ENCODE measurements around the gene UBE2S. TPM values are rescaled to one million over a fixed set of nuclear protein-coding genes. Genes with fewer than 3 reads are reported as not detected.

The UBE2S gene
- total RNA-seq, 1 donor from 2014 or later, result 38.2 TPM

DNA sequence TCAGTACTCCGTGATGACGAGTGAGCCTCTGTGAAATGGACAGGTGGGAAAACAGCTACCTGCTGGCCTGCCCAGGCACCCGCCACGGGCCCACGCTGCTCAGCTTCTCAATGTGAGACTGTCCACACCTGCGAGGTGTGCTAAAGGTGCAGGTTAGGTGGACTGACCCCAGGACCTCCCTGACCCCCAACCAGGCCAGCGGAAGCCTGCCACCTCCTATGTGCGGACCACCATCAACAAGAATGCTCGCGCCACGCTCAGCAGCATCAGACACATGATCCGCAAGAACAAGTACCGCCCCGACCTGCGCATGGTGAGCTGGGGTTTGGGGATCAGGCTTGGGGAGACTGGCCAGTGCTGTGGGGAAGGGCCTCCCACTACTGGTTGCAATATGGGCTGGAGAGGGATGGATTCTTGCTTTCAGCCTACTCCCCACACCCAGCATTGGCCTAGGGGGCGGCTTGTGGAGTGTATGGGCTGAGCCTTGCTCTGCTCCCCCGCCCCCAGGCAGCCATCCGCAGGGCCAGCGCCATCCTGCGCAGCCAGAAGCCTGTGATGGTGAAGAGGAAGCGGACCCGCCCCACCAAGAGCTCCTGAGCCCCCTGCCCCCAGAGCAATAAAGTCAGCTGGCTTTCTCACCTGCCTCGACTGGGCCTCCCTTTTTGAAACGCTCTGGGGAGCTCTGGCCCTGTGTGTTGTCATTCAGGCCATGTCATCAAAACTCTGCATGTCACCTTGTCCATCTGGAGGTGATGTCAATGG, 19.7 kb downstream of the UBE2S start:
- DNase-seq (ENCODE audit: low read depth) (no peak), FAIRE-seq (no peak)
- Histone ChIP-seq H3K4me3 (ENCODE audit: low read depth, low read length) (no peak overlapping the region), H3K27me3 (ENCODE audit: control insufficient read depth, insufficient read depth, low read length) (no peaks in the 10 kb centered on the region), H3K36me3 (ENCODE audit: control insufficient read depth, insufficient read depth, low read length) (peaks cover 32% of the 10 kb centered on the region)
- TF ChIP-seq, protein P1, sequence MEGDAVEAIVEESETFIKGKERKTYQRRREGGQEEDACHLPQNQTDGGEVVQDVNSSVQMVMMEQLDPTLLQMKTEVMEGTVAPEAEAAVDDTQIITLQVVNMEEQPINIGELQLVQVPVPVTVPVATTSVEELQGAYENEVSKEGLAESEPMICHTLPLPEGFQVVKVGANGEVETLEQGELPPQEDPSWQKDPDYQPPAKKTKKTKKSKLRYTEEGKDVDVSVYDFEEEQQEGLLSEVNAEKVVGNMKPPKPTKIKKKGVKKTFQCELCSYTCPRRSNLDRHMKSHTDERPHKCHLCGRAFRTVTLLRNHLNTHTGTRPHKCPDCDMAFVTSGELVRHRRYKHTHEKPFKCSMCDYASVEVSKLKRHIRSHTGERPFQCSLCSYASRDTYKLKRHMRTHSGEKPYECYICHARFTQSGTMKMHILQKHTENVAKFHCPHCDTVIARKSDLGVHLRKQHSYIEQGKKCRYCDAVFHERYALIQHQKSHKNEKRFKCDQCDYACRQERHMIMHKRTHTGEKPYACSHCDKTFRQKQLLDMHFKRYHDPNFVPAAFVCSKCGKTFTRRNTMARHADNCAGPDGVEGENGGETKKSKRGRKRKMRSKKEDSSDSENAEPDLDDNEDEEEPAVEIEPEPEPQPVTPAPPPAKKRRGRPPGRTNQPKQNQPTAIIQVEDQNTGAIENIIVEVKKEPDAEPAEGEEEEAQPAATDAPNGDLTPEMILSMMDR (IDR thresholded peaks at IDR 0.05; ENCODE audit: insufficient read depth, low read length, severe bottlenecking), result no peak

DNA sequence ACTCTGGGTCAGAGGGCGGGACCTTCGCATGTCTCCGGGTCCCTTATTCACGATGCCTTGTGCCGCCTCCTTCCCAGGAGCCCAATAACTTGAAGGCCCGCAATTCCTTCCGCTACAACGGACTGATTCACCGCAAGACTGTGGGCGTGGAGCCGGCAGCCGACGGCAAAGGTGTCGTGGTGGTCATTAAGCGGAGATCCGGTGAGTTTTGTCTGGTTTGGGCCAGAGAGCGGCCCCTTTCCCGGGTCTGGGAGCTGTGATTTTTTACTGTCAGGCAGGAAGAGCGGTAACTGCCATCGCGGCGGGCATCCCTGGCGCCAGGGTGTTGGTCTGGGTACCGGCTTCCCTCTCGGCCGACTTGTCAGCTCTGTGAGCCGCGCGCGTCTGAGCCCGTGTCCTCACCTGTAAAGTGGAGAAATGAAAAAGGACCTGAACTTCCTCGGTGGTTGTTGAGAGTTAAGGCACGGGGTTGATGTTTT, 21.1 kb downstream of the UBE2S start:
- Histone ChIP-seq H3K27me3 (ENCODE audit: control insufficient read depth, insufficient read depth, low read length) (no peaks in the 10 kb centered on the region), H3K36me3 (ENCODE audit: control insufficient read depth, insufficient read depth, low read length) (peaks cover 32% of the 10 kb centered on the region), H3K4me3 (ENCODE audit: low read depth, low read length) (peak overlapping the region; percentile 77)
- FAIRE-seq, result no peak
- DNase-seq (ENCODE audit: low read depth), result peak; percentile 26
- TF ChIP-seq, protein P1 (IDR thresholded peaks at IDR 0.05; ENCODE audit: insufficient read depth, low read length, severe bottlenecking), result no peak

DNA sequence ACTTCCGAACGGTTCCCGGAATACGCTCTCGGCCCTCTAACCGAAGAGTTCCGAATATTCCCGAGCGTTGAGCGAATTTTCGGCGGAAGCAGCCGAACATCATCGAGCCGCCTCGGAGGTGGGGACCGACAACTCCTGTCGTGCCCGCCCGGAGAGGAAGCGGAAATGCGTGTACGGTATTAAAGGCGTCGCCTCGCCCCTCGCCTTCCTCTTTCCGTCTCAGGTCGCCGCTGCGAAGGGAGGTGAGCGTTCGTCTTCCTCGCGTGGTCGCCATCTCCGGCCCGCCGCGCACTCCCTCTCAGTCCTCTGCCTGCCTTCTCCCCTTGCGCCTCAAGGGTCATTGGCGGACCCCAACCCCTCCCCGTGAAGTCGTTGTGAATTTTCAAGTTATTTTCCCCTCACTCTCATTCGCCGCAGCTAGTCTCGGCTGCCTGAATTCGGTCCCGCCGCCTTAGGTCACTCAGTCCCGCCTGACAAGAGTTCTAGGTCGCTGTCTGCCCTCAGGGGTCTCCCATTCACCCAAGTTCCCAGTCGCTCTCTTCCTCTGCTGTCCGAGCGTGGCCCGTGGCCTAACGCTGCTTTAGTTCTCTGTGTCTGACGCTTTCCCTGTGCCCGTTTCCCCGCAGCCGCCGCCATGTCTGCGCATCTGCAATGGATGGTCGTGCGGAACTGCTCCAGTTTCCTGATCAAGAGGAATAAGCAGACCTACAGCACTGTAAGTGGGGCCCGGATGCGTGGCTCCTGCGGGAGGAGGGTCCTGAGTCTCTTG, 21.7 kb downstream of the UBE2S start, which contains the start of gene RPL28:
TSS of gene RPL28 (plus strand) at position 209 of the 769 bp plus-strand sequence. CDS start at position 635, 426 bp downstream.
- peaks cover 32% of the 10 kb centered on the region for H3K36me3 ChIP-seq (ENCODE audit: control insufficient read depth, insufficient read depth, low read length)
- DNase-seq (ENCODE audit: low read depth), result peak; percentile 94
- peak within 1 kb of the TSS; percentile 77 for H3K4me3 ChIP-seq (ENCODE audit: low read depth, low read length)
- no peak for FAIRE-seq
- no peaks in the 10 kb centered on the region for H3K27me3 ChIP-seq (ENCODE audit: control insufficient read depth, insufficient read depth, low read length)
- TF ChIP-seq, protein P1 (IDR thresholded peaks at IDR 0.05; ENCODE audit: insufficient read depth, low read length, severe bottlenecking), result no peak

DNA sequence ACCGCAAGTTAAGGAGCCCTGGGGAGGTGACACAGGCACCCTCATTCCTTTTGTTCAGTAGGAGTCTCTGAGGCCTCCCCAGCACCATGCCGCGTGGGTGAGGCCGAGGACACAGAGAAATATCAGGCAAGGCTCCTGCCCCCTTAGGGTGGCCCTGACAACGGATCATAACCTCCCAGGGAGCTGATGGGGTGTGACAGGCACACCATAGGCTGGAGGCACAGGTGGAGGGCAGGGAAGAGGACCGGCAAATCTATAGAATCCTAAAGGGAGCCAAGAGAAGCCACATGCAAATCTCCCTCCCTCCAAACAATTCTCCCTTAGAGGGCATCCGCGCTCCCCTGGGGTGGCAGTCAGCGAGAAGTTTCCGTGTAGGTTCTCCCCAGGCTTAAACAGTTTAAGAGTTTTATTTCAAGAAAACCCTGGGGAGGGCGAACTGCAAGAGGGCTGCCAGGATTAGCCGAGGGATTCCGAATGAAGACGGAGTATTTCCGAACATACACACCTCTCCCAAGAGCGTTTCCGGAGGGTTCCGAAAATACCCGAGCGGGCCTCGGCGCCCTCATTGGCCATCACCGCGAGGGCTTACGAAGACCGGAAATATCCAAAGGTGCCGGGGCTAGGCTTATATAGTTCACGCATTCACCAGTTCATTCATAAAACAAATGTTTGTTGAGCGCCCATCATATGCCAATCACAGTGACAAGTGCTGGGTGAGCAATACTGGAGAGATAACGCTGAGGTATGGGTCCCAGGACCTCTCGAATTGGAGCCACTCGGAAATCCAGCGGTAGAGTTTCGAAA, 22.5 kb downstream of the UBE2S start:
- Histone ChIP-seq H3K4me3 (ENCODE audit: low read depth, low read length) (peak overlapping the region; percentile 77), H3K36me3 (ENCODE audit: control insufficient read depth, insufficient read depth, low read length) (peaks cover 32% of the 10 kb centered on the region), H3K27me3 (ENCODE audit: control insufficient read depth, insufficient read depth, low read length) (no peaks in the 10 kb centered on the region)
- DNase-seq (ENCODE audit: low read depth), result peak; percentile 92
- TF ChIP-seq, protein P1 (IDR thresholded peaks at IDR 0.05; ENCODE audit: insufficient read depth, low read length, severe bottlenecking), result no peak
- no peak for FAIRE-seq

DNA sequence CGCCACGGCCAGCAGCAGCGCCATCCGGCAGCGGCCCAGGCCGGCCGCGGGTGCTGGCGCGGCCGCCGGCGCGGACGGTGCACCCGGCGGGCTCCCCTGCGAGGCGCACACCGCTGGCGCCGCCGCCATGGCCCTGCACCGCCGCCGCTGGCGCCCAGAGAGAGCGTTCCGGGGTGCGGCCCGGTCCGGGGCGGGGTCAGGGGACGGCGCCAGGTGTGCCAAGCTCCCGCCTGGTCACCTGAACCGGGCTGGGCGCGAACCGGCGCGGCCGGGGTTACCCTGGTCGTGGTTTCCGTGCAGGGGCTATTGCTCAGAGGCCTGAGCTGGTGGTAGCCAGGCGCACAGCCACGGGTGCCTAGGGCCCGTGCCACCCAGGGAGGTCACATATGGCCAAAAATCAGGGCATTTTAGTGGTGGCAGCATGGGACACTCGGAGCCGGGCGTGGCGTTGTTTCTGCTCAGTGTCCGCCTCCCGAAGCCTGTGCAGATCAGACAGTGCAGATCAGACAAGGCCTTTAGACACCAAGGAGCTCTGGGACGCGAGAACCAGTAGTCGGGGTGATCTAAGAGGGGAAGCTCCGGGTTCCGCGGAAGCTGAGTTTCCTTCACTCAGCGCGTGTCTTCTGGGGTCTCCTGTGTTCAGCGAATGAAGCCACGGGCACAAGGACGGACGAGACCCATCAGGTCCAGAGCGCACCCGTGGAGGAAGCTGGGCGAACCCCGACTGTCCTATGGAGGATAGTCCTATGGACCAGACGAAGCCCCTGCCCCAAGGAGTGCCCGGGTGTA, 23.3 kb downstream of the UBE2S start, which contains the start of gene TMEM238:
TSS of gene TMEM238 (minus strand) at position 162 of the 789 bp plus-strand sequence. CDS start at position 129, 33 bp downstream.
- no peaks in the 10 kb centered on the region for H3K27me3 ChIP-seq (ENCODE audit: control insufficient read depth, insufficient read depth, low read length)
- TF ChIP-seq, protein P1 (IDR thresholded peaks at IDR 0.05; ENCODE audit: insufficient read depth, low read length, severe bottlenecking), result no peak
- peak within 1 kb of the TSS; percentile 77 for H3K4me3 ChIP-seq (ENCODE audit: low read depth, low read length)
- FAIRE-seq (no peak), DNase-seq (ENCODE audit: low read depth) (no peak)
- H3K36me3 ChIP-seq (ENCODE audit: control insufficient read depth, insufficient read depth, low read length), result peaks cover 28% of the 10 kb centered on the region
